HL-60 (cell line): ENCODE data around the gene SLC22A23.

Experiments
- CTCF ChIP-seq: IDR thresholded peaks from one replicate; pipeline ENCODE4 v1.5.1; 2011; ENCODE audit warnings: low read length, control low read depth, inconsistent platforms; ENCODE audit not compliant: insufficient read depth
- GABPA ChIP-seq: IDR thresholded peaks from 2 replicates; pipeline ENCODE4 v1.6.1; 2012; ENCODE audit warnings: low read depth
- POLR2AphosphoS5 ChIP-seq: IDR thresholded peaks from 2 replicates; pipeline ENCODE4 v1.6.1; 2012; ENCODE audit warnings: low read depth
- REST ChIP-seq: IDR thresholded peaks from 2 replicates; pipeline ENCODE4 v1.6.1; 2012; ENCODE audit warnings: low read depth; ENCODE audit not compliant: insufficient replicate concordance
- SPI1 ChIP-seq: IDR thresholded peaks from 2 replicates; pipeline ENCODE4 v1.6.1; 2012; ENCODE audit warnings: low read depth, mild to moderate bottlenecking, borderline replicate concordance

DNA sequence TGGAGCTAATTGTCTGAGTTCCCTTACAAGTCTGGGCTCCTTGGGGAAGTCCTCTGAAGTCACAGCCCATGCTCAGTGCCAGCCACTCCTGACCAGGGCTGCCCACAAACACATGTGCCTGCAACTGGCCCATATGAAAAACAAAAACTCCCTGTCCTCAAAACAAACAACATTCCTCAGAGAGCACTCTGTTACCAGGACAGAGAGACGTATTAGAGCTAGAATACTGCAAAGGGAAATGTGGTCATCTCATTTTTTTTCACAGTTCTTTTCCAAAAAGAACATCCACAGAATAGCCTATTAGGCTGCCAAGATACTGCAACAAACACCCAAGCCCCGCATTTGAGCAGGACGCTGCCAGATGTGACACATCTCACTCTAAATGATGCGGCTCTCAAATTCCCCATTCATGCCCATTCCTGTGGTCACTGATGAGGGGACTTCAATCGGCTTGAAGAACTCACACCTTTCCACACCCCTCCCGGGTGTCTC lies 71.1 kb downstream of the SLC22A23 start:
- TF ChIP-seq CTCF = no peak
- no peak for TF ChIP-seq SPI1
- no peak for TF ChIP-seq REST
- no peak for TF ChIP-seq POLR2AphosphoS5
- TF ChIP-seq GABPA = no peak
